Ammon's horn (tissue), 1 donor: ENCODE data around the gene MORC2.

Experiments
- DNase-seq: peaks from one replicate; pipeline ENCODE4 v3.0.0-alpha.2; 2016; ENCODE audit warnings: low spot score

MORC2 gene

GRCh38 chr22:30921108-30921507 is 47.5 kb downstream of the MORC2 start:
- DNase-seq, result no peak

DNA sequence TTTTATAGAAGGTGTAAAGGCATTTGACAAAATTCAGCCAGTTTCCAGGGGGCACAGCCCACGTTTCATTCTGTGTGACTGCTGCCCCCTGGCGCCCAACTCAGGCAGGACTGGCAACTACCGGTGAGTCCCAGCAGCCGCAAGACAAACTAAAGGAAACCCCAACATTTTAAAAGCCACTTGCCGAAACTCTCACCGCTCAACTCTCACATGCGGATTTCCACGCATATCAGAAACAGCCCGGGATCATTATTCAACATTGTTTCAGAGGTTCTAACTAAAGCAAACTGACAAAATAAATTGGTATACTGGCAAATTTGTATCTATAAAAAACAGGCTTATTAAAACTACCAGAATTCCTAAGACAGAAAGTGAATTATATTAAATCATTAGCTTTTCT is 48.2 kb downstream of the MORC2 start:
- peak; percentile 83 for DNase-seq

DNA sequence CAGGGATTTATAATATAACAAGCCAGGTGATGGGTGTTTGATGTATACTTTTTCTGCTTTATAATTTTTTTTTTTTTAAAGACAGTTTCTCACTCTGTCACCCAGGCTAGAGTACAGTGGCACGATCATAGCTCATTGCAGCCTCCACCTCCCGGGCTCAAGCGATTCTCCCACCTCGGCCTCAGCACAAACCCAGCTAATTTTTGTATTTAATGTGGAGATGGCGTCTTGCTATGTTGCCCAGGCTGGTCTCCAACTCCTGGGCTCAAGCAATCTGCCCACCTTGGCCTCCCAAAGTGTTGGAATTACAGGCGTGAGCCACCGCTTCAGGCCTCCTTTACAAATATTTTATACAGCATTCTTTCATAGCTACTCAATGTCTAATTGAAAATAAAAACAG is 48.6 kb downstream of the MORC2 start:
- DNase-seq, result no peak

- no peak for DNase-seq
Measured at GRCh38 chr22:30918761-30919160, 49.8 kb downstream of the MORC2 start.

- DNase-seq, result no peak
Measured at GRCh38 chr22:30910358-30910757, 58.2 kb downstream of the MORC2 start.

DNA sequence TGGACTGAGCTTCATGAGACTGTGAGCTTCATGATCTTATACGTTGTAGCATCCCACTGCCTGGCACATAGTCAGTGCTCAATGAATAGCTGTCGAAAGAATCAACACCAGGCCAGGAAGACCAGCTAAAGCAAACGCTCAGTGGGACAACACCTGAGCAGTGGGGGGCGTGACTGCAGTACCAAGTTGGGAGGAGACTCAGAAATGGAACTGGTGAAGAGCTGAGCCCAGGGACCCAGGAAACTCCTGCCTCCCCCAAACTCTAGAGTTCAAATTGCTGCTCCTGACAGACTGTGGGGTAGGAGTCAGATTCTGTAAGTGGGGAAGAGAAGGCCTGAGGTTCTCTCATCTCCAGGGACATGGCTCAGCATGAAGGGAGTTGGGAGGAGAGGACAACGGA is 59.3 kb downstream of the MORC2 start:
- DNase-seq, result no peak

DNA sequence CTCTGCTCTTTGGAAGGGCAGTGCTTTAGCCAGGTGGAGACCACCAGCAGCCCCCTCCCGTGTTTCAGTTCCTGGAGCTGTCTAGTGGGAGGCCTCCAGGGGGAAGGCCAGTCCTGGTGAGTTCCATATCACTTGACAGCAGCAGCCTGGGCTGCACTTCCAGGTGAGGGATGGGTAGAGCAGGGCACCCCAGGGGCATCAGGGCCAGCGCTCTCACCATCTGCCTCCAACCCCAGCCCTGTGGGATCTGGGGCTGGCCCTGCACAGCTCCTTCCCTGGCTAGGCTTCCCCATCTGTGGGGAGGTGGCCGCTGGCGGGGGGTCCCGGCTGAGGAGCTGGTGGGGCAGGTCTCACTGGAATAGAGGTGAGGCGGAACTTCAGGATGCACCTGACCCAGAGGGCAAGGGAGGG is 60.5 kb downstream of the MORC2 start:
- DNase-seq, result no peak

DNA sequence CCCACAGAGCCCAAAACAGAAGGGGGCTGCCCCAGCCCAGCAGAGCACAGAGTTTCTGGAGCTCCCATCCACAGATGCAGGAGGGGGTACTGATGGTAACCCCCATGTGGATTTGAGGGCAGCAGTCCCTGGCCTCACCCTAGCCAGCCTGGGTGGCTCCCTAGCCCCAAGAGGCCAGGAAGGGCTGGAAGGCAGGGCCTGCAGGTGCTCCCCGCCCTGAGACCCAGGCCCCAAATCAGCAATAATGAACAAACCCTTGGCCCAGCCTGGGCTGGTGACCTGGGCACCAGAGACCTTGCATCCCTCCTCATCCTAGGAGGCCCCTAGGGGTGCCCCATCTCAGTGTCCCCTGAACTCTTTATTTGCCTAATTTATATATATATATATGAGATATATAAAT is 61.6 kb downstream of the MORC2 start:
- DNase-seq, result no peak

DNA sequence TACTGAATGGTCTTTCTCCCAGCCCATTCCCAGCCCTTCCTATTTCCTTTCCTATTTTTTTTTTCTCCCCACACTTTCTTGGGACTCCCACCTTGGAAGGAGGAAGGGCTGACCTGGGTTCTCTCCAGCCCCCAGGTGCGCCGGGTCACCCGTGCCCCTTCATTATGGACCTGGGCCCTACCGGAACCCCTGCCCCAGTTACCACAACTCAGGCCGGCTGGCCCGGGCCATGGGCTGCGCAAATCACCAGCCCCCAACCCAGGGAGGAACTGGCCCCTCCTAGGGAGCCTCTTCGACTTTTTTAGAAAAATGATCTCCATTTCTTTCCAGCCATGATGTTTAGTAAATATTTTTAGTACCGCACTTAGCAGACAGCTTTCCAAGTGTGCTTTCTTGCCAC is 62.2 kb downstream of the MORC2 start:
- DNase-seq, result no peak

GRCh38 chr22:30905696-30906341 is 62.8 kb downstream of the MORC2 start:
- no peak for DNase-seq

- DNase-seq, result no peak
Measured at GRCh38 chr22:30903876-30904460, 64.6 kb downstream of the MORC2 start.

DNA sequence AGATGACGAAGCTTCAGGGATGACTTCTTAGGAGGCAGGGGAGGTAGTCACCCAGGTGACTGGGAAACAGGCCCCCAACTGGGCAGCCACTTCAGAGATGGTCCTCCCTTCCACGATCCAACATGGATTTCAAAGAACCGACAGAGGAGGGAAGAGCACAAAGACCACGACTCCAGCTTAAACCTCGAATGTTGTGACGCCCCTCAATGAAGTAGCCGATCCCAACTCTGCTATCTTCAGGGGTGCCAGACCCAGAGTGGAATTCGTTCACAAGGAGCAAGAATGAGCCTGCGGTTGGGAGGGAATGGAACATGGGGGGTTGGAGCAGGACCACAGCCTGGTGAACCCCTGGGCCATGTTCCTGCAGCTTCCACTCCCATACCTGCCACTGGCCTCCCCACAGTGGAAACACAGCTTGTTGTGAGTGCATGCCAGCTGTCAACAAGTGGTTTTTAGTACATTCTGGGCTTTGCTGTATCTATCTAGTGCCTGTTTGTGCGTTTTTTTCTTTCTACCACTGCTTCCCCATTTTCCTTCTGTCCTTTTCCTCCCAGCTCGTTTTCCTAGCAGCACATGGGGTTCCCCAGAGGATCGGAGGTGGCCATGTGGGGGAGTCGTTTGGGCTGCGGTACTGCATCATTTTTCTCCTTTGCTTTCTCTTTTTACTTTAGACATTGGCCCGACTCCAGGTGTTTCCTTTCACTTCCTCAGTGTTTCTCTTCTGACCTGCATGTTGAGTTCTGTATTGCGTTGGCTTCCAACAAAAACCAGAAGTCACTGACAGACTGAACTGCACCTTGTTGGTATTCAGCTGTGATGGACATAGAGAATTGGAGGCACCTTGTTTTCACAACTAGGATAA is 65.8 kb downstream of the MORC2 start:
- DNase-seq, result no peak

GRCh38 chr22:30894371-30894740 is 74.2 kb downstream of the MORC2 start:
- DNase-seq, result no peak

DNA sequence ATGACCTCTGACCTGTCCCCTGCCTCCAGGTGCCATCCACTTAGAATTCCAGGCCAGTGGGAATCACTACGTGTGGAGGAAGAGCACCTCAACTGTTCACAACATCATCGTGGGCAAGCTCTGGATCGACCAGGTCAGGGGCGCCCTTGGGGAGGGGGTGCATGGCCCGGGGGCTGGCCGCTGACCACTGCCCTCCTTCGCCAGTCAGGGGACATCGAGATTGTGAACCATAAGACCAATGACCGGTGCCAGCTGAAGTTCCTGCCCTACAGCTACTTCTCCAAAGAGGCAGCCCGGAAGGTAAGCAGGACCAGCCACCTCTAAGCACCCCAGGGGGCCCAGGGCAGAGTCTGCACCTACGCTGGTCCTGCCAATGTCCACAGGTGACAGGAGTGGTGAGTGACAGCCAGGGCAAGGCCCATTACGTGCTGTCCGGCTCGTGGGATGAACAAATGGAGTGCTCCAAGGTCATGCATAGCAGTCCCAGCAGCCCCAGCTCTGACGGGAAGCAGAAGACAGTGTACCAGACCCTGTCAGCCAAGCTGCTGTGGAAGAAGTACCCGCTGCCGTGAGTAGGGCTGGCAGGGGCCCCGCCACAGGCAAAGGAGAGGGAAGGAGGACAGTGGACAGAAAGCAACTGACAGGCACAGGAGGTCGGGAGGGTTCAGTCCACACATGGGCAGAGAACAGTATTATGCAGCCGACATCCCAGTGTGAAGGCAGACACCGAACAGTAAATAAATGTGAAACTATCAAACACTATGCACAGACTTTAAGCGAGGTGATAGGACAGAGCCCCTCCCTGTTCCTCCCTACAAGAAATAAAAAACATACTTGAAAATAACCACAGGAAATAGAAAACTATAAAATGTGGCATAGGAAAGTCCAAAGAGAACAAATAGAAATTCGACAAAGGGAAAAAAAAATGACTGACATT is 74.9 kb downstream of the MORC2 start:
- DNase-seq, result no peak

GRCh38 chr22:30892731-30893221 is 75.8 kb downstream of the MORC2 start:
- DNase-seq, result no peak

DNA sequence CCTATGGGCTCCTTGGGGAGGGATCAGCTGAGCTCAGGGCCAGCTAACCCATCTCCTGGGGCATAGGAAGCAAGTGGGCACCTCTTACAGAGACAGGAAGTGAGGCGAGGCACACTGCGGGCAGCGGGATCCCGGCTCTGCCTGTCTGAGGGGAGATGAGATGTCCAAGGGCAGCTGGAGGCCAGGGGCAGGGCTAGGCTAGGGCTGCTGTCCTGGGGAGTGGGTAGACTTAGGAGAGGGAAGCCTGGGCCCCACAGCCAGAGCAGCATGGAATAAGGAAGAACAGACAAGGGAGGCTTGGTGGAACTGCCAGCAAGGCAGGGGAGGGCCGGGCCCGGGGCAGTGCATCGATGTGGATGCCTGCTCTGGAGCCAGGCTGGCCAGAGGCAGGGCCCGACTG is 76.3 kb downstream of the MORC2 start:
- no peak for DNase-seq

- no peak for DNase-seq
Measured at GRCh38 chr22:30891781-30892180, 76.8 kb downstream of the MORC2 start.

GRCh38 chr22:30891443-30891755 is 77.2 kb downstream of the MORC2 start:
- no peak for DNase-seq

DNA sequence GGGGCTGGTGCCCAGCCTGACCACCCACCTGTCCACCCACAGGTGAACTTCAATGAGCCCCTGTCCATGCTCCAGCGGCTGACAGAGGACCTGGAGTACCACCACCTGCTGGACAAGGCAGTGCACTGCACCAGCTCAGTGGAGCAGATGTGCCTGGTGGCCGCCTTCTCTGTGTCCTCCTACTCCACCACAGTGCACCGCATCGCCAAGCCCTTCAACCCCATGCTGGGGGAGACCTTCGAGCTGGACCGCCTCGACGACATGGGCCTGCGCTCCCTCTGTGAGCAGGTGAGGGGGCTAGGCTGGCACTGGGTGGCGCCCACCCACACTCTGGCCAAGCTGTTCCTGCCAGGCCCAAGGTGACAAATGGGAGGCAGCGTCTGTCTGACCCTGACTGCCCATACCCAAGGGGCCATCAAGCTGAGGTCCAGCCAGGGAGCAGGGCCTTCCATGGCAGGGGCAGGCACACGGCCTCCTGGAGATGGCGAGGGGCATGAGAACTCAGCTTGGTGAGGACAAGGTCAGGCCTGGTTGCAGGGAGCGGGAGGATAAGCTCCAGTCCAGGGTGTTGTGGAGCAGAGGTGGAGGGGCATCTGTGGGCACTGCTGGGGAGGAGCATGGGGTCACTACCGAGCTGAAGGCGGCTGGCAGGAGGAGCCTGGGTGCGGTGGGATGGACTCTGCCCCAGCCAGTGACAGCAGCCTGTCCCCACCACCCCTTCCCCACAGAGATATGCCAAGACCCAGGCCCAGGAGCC is 77.7 kb downstream of the MORC2 start:
- no peak for DNase-seq

- DNase-seq, result no peak
Measured at GRCh38 chr22:30889996-30890480, 78.5 kb downstream of the MORC2 start.

GRCh38 chr22:30889268-30889995 is 79.1 kb downstream of the MORC2 start:
- no peak for DNase-seq
